ENCODE measurements around the gene CADPS.

CADPS gene

DNA sequence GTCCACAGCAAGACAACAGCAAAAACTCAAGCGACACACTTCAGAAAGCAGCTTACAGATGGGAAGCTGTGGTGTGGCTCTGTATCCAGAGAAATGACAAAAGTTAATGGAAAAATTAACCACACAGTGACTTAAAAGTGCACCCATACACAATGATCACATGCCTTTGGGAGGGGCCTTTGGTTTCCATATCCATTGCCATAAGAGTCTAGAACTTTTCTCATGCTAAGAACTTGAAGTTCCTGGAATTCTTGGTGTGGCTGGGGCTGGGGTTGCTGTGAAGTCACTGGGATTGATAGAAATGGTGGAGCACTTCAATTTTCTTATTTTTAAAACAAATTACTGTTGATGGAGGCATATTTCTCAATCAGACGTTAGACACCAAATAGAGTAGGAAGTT lies 393.3 kb downstream of the CADPS start:
- no peak for DNase-seq

DNA sequence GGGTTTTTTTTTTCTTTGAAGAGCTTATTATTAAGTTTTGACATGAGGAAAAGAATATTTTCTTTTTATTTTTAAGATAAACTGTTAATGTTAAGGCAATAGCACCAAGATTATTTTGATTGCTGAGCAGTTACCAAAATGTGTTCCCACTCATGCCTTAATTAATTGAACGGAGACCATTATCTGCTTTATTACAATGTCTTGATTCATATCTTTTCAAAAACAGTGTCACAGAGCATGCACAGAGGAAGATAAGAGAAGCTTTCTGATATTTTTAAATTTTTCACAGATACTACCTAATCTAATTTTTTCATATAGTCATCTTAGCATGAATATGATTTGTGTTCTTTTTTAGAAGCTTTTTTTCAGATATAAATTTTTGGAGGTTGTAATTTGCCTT lies 395.2 kb downstream of the CADPS start:
- DNase-seq = no peak

DNA sequence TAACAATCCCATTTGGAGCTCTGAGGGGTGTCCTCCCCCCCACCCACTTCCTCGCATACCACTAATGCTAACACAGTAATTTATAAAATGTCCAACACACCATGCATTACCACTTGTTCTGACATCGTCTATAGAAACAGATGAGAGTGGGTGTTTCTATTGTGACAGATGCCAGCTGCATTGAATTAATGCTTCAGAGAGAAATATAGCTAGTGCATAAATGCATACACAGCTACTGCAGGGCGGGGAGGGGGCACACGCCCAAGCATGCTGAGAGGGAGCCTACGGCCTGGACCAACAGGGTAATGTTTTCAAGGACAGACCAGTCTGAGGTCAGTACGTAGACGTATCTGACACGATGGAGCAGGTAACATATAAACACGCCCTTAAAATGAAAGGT lies 395.9 kb downstream of the CADPS start:
- no peak for DNase-seq

DNA sequence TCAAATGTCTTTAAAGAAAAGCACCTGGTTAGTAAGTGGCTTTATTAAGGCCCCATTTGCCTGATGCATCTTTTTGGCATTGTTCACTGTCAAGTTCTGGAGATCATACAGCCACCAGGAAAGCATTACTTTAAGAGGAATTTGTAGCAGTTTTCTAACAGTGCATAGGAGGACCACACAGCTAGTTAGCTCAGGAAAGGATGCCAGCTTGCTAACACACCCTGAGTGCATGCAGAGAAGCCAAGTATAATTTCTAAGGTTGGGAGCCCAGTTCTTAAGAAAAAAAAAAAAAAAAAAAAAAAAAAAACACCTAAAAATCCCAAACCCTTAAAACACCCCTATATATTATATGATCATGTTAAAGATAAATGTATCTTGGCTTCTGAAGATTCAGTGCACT lies 399.9 kb downstream of the CADPS start:
- no peak for DNase-seq

DNA sequence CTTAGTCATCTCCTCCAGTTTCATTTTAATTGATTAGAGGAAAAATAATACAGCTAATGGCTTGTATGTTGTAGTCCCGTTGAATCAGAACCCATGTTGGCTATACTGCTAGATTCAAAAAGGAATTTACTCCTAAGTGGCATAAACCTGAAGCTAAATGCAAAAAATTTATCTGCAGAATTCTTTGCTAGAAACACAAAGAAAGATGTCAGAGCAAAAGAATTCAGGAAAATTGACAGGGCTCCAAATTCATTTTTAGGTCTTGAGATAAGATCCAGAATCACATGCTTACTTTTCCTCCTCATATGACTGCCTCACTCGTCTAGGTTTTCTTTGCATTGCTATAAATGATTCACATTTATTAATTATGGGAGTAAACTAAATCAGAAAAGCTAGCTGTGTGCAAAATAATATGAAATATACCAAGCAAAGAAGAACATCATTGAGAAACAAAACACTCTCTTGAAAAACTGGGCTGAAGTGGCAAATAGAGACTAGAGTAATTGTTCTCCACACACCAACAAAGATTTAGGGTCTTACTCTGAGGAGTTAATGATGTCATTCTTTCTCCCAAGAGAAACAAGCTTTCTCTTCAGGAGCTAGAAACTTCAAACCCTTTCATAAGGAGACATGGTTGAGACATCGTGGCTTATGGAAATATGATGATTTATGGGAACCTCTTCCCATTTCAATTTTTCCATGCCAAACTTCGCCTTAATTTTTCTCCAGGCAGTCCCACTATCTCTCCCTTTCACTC lies 407.1 kb downstream of the CADPS start:
- no peak for DNase-seq

DNA sequence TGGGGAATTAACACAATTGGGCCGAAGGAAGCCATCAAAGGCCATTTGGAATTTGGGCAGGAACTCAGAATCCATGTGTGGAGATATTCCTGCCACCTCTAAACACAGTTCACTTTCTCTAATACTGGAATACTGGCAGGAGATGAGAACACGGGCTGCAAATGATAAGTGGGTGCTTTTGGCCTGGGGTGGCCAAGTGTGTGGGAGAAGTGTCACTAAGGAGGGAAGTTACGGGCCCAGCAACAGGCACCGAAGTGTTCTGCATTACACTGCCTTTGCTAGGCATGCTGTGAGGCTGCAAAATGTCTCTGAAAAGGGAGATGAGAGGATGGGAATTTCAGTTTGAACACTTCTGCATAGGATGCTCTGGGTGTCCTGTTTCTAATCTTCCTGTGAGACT lies 412.4 kb downstream of the CADPS start:
- DNase-seq = no peak

DNA sequence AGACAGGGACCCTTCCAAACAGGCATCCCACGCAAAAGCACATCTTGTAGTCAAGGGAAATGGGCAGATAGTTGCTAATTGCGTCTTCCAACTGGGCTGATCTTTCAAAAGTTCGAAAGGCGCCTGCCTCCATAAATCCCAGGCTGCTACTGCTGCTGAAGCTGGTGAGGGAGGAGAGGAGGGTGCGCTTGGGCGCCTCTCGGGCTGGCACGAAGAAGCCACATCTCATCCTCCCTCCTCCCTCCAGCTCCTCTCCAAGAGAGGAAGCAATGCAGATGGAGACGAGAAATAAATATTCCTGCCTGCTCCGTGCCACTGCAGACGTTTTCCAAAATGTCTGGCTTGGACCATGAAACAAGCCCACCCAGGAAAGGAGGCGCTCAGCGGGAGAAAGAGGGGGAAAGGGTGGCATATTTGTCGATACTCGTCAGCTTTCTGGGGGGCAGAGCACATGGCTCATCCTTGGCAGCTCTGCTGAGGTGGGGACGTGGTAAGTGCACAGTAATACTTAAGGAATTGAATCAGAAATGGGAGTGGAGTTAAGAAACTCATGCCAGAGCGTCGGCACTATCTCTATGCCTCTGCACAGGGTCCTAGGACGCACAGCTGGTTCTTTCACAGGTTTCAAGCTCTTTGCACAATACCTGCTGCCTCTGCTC lies 413.0 kb downstream of the CADPS start:
- no peak for DNase-seq

DNA sequence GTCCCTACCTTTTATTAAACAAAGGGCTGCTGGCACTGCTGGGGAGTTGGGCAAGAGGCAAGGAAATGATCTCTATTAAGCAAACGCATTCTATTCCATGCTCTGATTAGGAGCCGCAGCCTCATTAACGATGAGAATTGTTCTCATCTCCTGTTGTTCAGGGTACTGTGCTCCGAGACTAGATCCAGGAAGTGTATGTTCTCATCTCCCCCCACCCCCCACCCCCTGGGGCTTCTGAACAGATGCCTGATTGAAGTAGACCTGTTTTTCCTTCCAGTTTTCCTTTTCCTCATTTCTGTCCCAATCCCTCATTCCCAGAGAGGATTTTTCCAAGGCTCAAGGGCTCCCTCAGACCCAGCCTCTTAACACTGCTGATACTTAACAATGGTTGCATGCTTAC lies 420.3 kb downstream of the CADPS start:
- no peak for DNase-seq

DNA sequence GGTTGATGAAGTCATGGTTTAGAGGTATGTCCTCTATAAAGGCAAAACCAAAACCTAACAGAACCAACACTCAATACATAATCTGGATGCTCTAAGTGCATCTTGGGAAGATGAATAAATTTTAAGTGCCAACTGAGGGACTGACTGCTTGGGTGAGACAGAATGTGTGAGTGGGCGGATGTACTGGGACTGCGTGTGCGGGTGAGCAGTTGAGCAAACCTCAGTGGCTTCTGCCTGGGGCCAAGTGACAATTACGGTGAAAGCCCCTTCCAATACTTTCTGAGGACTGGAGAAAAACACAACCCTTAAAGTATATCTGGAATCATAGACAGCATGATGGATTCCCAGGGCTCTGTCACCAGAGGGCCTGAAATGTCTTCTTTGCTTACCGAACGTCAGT lies 421.8 kb downstream of the CADPS start:
- no peak for DNase-seq

DNA sequence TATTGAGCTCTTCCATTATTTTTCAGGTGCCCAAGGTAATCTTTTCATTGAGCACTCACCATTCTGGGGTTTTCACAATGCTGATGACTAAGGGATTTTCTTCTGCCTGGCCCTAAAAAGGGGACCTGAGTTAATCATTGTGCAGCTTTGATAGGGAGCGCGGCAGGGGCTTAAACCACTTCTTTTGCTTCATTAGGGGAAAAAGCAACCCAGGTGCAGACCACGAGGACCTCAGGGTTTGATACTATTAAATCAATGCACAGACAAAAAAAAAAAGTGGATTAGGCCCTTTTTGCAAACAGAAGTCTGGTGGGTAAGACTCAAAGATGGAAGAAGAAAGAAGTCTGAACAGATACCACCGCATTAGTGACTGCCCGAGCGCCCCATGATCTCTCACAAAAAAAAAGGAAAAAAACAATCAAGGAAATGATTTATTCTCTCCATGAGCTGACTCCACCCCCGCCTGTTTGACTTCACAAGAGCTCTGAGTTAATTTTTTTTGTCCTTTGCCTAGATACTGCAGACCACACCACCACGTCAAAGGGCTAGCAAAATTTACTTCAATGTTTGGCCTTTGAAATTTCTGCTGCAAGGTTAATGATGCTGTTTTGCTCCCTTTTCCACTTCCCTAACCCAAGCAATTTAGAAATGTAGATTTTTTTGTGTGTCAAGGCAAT lies 423.9 kb downstream of the CADPS start:
- no peak for DNase-seq

DNA sequence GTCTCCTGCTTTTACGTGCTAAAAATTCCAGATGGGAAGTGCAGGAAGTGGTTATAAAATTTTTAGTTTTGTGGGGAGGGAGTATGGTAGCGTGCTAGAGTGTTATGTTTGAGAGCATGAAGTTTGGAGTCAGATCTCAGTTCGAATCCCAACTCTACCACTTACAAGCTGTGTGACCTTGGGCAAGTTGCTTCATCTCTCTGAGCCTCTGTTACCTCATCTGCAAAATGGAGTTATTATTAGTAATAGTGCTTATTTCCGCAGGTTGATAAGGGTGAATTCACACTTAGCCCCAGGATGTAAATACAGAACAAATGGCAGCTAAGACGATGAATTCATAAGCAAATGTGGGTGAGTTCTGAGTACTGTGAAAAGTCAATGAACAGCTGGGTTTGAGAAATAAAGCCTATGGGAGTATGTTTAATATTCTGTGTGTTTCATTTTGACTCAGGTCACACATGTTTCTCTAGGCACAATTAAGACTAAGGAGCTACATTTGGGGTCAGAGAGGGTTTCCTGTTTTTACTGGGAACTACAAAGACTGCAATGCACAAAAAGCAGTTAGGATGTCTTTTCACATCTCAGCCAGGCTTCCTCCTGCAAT lies 428.8 kb downstream of the CADPS start:
- DNase-seq = no peak

DNA sequence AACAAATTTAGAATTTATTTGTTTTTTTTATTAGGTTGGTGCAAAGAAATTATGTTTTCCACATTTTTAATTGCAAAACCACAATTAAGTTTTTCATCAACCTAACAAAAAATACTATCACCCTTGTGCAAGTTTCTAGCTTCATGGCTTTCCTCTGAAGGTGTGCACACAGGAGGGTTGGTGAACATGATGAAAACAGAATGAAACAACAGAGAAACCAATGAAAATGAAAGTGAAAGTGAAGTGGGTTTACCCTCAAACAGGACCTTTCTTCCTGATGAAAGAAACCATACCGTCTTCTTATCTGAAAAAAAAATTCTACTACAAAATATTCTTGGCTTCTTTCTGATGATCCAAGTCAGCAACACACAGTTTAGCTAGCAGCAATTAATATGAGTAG lies 429.9 kb downstream of the CADPS start:
- DNase-seq = no peak

DNA sequence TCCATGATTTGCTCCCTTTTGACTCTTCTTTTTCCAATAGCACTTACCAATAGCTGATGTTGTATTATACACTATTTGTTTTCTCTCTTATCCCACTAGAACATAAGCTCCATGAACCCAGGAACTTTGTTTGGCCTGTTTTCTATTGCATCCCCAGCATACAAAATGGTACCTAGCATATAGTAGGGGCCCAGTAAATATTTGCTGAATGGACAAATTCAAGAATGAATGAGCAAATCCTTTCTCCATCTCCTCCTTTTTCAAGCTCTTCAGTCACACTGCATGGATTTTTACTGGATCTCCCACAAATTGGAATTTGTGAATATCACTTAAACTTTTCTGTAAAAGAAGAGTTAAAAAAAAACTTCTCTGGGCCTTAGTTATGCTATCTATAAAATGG lies 435.2 kb downstream of the CADPS start:
- DNase-seq = no peak

DNA sequence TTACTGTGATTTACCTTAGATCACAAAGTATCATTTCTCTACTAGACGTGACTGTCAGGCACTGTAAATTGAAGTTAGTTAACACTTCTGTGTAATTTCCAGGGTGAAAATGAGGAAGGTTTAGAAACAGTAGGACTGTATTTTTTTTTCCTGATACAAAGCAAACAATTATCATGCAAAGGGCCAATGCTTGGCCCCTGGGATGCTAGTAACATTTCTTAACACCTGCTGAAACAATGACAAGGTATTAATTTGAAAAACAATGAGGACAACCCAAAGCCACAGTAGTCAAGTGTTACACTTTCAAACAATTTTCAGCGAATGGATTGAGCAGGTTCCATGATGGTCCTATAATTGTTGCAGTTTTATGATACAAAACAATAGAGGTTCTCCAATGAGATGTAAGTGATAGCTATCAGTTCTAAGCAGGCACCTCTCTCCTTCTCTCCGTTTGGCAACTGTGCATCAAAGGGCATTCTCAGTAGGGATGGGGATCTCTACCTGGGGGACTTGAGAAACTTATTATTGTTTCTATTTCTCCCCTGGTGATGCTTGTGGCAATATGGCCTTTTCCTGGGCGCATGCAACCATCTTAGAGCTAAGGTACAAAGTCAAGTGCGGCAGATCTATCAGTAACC lies 435.9 kb downstream of the CADPS start:
- no peak for DNase-seq

DNA sequence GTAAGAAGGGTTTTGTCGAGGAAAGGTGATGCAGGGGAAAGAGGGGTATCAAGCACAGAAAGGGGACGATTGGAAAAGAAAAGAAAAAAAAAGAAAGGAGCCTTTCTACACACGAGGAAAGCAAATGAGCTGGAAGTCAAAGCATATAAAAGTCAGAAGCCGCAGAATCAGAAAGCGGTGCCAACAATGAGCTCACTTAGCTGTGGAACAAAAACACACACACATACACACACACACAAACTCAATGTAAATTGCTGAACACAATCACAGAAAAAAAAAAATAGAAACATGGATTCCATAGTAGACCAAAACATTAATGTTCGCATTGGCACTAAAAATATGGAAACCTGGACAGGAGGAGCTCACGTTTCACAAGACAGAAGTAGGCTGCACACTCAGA lies 438.4 kb downstream of the CADPS start:
- no peak for DNase-seq

DNA sequence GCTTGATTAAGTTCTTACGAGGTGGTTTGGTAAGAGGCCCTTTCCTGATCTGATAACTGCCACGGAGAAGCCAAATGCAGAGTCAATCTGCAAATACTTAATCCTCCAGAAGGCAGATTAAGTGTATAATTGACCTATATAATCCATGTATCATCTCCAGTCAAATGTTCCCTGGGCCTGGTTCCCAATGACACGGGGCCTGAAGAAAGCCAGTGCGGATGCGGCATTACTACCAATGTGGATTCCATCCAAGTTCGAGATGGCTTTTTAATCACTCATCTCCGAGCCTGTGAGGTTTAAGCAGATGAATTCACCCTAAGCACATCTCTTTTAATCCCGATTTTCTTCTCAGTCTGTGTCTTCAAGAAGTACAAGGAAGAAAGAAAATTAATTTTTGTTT lies 441.8 kb downstream of the CADPS start:
- no peak for DNase-seq

DNA sequence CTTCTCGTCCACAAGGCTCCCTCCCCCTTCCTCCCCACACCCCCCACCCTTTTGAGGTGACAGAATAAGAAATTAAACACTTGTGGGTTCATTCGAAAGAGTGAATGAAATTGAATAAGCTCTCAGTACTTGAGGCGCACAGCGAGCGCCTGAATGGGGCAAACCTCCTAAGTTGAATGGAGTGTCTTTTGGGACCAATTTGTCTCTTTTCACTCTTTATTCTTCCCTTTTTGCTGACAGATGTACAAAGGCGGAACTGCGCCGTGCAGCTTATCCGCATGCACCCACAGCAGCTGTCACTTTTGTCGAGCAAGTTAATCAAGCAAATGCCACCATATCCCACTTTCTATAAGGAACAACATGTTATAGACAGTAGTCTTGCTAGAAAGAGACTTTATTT lies 454.0 kb downstream of the CADPS start:
- DNase-seq = no peak

DNA sequence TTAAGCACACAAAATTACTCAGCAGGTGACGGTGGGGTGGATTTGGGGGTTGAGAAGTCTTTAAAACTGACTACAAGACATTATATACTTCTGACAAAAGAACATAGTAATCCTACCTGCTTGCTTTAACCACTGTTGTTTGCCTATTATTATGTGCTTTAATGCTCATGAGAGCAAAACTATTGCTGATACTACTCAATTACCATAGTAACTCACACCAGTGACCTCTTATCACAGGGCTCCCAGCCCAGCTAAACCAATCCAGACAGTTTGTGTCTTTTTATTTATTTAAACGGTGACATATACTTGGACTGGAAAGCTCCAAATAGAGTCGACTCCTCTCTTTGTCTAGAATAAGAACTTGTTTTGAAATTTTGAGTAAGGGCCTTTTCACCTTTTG lies 459.1 kb downstream of the CADPS start:
- DNase-seq = no peak

DNA sequence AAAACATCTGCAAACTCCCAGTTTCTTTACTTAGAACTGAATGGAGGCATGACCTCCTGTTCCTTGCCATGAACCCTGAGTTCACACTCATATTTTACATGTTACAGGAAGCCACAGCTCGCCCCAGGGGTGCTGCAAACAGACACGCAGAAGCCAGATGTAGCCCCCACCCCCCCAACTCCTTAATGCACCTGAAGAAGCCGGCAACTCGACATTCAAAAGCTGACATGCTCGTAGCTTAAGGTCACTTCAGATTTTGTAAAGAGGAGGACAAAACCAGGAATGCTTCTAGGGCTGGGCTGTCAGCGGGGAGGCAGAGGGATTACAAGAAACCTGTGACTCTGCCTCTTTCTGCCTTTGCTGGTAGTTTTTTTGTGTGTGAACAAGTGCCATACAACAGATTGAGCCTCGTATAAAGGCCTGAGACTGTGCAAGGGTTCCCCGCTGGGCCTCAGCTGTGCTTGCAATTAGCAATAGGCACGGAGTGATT lies 459.9 kb downstream of the CADPS start:
- no peak for DNase-seq

DNA sequence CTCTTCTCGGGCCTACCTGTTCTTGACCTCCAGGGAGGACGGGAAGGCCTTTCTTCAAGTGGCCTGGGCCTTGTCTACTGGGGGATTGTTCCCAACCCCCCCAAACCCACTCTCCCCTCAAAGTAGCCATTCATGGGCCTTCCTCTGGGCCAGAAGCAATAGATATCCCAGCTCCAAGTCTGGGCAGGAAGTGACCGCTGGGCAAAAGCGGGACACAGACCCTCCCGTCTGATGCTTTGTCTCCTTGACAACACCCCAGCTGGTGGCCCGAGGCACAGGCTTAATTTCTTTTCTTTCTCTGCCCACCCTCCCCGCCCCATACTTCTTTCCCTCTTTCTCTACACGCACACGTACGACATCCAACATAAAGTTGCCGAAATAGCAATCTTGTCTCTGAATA lies 460.4 kb downstream of the CADPS start:
- DNase-seq = no peak

DNA sequence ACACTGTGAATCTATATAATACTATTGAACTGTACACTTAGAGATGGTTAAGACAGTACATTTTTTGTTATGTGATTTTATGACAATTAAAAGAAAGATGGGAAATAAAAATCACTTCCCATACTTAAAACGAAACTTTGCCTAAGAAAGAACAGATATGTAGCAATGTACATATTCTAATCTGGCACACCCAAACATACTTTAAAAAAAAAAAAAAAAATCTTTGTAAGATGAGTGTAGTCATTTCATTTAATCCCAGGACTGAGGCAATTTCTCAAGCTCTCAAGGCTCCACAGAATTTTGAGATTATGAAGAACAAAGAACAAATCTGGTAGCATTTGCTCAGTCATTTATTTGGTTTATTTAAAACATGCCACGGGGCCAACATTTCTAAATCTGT lies 461.5 kb downstream of the CADPS start:
- DNase-seq = no peak

DNA sequence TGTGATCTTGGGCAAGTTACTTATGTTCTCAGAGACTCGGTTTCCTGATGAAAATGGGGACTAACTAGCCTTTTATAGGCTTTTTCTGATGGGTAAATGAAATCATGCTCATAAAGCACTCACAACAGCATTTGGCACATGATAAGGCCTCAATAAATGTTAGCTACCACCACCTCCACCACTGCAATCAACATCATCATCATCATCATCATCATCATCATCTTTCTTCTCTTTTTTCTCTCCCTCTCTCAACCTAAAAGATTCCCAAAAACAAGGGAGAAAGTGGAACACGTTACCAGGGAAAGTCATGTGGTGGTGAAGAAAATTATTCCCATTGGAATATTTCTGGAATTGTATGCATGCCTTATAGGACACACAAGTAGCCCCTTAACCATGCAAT lies 468.3 kb downstream of the CADPS start:
- no peak for DNase-seq

DNA sequence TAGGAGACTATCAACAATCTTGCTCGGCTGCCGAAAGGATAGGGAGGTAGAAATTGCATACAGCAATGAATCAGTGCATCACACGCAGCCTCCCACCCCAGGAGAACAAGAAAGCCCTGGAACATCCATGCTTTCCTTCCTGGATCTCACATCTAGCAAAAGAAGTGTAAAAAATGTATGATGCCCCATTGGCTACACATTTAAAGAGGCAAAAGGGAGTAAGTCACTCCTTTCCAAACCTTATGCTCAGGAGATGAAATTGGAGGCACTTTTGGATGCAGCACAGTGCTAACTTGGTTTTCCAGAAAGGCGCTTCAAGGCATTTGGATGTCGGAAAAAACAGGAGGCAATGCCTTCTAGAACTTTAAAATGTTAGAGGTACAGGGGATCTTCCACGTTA lies 469.6 kb downstream of the CADPS start:
- no peak for DNase-seq
